CD4-positive, alpha-beta T cell treated with Interleukin-4 for 4 hours (primary cell): ENCODE results near the gene TRIM5.

ENCODE experiments used
- DNase-seq: peaks from one replicate; pipeline ENCODE4 v3.0.0-alpha.2; 2020

TRIM5 gene

GRCh38 chr11:5621580-5621979, 63.3 kb downstream of the TRIM5 start:
- no peak for DNase-seq

- no peak for DNase-seq
These were observed 64.0 kb downstream of the TRIM5 start for GRCh38 chr11:5620651-5621521.

GRCh38 chr11:5618807-5619206, 66.1 kb downstream of the TRIM5 start:
- DNase-seq, result no peak
